ENCODE results near the gene NCEH1. TPM values are rescaled to one million over a fixed set of nuclear protein-coding genes. Genes with fewer than 3 reads are reported as not detected.
"Not testable (repeated sequence)": the region's sequence is repeated elsewhere in the genome, so short reads cannot be mapped to it uniquely, and the experiment has no call there.

NCEH1 gene
- total RNA-seq, 1 donor from 2014 or later, result 1.6 TPM

DNA sequence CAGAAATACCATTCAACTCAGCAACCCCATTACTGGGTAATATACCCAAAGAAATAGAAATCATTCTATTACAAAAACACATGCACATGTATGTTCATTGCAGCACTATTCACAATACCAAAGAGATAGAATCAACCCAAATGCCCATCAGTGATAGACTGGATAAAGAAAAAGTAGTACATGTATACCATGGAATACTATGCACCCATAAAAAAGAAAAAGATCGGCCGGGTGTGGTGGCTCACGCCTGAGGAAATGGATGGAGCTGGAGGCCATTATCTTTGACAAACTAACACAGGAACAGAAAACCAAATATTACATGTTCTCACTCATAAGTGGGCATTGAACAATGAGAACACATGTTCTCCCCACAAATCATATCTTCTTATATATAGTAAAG, 112.0 kb downstream of the NCEH1 start:
- TF ChIP-seq, protein P1, sequence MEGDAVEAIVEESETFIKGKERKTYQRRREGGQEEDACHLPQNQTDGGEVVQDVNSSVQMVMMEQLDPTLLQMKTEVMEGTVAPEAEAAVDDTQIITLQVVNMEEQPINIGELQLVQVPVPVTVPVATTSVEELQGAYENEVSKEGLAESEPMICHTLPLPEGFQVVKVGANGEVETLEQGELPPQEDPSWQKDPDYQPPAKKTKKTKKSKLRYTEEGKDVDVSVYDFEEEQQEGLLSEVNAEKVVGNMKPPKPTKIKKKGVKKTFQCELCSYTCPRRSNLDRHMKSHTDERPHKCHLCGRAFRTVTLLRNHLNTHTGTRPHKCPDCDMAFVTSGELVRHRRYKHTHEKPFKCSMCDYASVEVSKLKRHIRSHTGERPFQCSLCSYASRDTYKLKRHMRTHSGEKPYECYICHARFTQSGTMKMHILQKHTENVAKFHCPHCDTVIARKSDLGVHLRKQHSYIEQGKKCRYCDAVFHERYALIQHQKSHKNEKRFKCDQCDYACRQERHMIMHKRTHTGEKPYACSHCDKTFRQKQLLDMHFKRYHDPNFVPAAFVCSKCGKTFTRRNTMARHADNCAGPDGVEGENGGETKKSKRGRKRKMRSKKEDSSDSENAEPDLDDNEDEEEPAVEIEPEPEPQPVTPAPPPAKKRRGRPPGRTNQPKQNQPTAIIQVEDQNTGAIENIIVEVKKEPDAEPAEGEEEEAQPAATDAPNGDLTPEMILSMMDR (IDR thresholded peaks at IDR 0.05; ENCODE audit: unreplicated experiment), result no peak
- no peak for DNase-seq (ENCODE audit: low spot score in 2 of 2, unreplicated experiment in 2 of 2)
- H3K4me3 Mint-ChIP-seq, result no peak overlapping the region
- no peak overlapping the region for H3K27ac Mint-ChIP-seq
- peaks cover 9% of the 10 kb centered on the region for H3K4me1 Mint-ChIP-seq
- H3K9me3 Mint-ChIP-seq, result no peaks in the 10 kb centered on the region
- H3K36me3 Mint-ChIP-seq, result no peaks in the 10 kb centered on the region
- H3K27me3 Mint-ChIP-seq (ENCODE audit: low read depth), result no peaks in the 10 kb centered on the region

DNA sequence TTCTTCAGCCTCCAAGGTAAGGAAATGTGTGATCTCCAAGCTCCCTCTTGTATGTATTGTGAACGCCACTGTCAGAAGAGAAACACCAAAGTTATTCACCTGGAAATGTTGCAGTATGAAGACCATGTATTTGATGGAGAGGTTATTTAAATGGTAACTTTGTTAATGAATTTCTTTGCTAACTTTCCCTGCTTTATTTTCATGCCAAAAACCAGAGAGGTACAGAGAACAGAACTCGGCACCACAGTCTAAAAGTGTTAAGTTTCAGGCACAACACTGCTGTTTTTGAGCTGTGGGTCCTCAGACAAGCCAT, 114.5 kb downstream of the NCEH1 start:
- Mint-ChIP-seq H3K27me3 (ENCODE audit: low read depth) (no peaks in the 10 kb centered on the region), H3K36me3 (no peaks in the 10 kb centered on the region), H3K27ac (no peak overlapping the region), H3K4me1 (peaks cover 14% of the 10 kb centered on the region), H3K9me3 (peaks cover under 1% of the 10 kb centered on the region), H3K4me3 (no peak overlapping the region)
- no peak for DNase-seq (ENCODE audit: low spot score in 2 of 2, unreplicated experiment in 2 of 2)
- TF ChIP-seq, protein P1 (IDR thresholded peaks at IDR 0.05; ENCODE audit: unreplicated experiment), result no peak

DNA sequence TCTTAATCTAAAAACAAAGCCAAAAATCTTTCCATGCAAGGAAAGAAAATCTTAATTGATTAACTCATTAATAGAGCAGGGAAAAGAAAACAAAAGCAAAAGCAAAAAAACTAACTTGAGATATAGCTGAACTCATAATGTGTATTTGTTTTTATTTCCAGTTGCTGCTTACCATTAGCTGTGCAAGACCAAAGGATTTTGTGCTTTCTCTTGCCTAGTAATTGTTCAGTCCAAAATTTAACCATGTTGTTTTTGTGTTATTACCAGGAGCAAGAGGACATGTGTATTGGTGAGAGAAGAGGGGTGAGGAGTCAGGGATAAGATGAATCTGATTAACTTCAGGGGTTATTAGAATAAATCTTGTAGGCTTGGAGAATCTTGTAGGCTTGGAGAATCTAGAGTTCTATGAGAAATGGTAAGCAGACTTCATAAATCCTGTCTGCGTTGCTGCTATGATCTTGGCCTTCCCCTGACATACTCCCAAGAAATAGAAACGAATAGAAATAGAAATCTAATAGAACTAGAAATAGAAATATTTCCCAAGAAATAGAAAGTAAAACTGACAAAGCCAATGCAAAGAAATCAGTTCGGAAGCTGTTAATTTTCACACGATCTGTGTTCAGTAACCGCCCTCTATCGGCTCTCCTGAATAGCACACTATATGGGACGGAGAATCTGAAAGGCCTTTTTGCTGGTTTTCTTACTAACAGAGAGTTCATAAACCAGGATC, 115.0 kb downstream of the NCEH1 start:
- Mint-ChIP-seq H3K27me3 (ENCODE audit: low read depth) (no peaks in the 10 kb centered on the region), H3K36me3 (no peaks in the 10 kb centered on the region), H3K4me1 (peaks cover 18% of the 10 kb centered on the region), H3K4me3 (peak overlapping the region; percentile 36), H3K9me3 (peaks cover 5% of the 10 kb centered on the region), H3K27ac (no peak overlapping the region)
- TF ChIP-seq, protein P1 (IDR thresholded peaks at IDR 0.05; ENCODE audit: unreplicated experiment), result peak; percentile 45
- no peak for DNase-seq (ENCODE audit: low spot score in 2 of 2, unreplicated experiment in 2 of 2)

DNA sequence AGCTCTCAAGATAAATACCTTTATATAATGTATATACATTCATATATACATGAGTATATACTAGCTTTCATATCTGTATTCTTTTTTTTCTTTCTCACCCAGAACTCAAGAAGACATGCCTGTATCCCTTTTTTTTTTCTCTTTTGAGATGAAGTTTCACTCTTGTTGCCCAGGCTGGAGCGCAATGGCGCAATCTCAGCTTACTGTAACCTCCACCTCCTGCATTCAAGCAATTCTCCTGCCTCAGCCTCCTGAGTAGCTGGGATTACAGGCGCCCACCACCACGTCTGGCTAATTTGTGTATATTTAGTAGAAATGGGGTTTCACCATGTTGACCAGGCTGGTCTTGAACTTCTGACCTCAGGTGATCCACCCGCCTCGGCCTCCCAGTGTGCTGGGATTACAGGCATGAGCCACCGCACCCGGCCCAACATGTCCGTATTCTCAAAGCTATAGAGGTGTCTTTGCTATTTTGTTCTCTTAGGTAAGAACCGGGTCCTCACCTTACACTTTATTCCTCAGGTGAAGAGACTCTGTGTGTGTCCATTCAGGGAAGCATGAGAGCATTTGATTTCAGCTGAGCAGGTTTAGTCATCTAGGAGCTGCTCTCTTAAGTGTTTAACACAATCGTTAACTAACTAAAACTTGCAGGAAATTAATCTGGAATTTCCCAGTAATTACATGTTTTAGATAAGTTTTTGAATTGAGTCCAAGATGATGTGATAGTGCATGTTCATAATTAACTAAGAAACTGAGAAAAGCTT, 115.8 kb downstream of the NCEH1 start:
- H3K27ac Mint-ChIP-seq; H3K36me3 Mint-ChIP-seq; H3K4me3 Mint-ChIP-seq; DNase-seq (ENCODE audit: low spot score in 2 of 2, unreplicated experiment in 2 of 2); H3K27me3 Mint-ChIP-seq (ENCODE audit: low read depth): not testable (repeated sequence)
- H3K4me1 Mint-ChIP-seq, result peaks cover 19% of the 10 kb centered on the region
- H3K9me3 Mint-ChIP-seq, result peaks cover 13% of the 10 kb centered on the region

DNA sequence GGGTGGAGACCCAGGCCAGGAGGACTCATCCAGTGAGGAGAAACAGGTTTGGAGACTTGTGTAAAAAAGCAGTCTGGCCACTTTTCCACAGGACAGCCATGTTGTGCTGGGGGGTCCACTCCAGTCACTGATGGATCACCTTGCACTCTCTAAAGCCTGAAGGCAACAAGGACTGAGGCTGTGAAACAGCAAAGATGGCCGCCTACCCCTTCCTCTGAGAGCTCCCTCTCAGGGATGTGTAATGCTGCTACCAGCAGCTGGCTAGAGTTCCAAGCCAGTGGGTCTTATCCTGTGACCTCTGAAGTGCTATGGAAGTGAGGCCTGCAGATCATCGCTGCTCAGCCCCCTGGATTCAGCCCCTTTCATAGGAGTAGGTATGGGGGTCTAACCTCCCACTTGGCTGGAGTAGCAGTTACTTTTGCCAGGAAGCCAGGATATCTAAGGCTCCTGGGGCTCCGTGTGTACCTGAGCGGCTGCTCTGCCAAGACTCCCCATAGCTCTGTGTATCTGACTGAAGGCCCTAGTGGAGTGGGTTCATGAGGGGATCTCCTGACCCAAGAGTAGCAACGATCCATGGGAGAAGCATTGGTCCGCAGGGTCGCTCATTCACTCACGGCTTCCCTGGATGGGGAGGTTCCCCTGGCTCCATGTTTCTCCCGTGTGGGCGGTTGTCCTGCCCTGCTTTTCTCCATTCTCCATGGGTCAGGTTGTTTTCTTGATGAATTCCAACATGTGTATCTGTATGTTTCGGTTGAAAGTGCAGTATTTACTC, 117.8 kb downstream of the NCEH1 start:
- TF ChIP-seq, protein P1 (IDR thresholded peaks at IDR 0.05; ENCODE audit: unreplicated experiment), result no peak
- Mint-ChIP-seq H3K4me1 (peaks cover 19% of the 10 kb centered on the region), H3K27me3 (ENCODE audit: low read depth) (no peaks in the 10 kb centered on the region), H3K9me3 (peaks cover 26% of the 10 kb centered on the region), H3K27ac (no peak overlapping the region), H3K36me3 (no peaks in the 10 kb centered on the region), H3K4me3 (no peak overlapping the region)
- no peak for DNase-seq (ENCODE audit: low spot score in 2 of 2, unreplicated experiment in 2 of 2)
